Brain pericyte (primary cell): ENCODE results near the gene ASPG.

ENCODE experiments used
- DNase-seq: peaks from one replicate; pipeline ENCODE4 v3.0.0-alpha.2; 2012; ENCODE audit warnings: low read depth, low spot score

ASPG gene

GRCh38 chr14:104116288-104116755, 30.8 kb downstream of the ASPG start:
- no peak for DNase-seq

GRCh38 chr14:104116756-104117340, 31.3 kb downstream of the ASPG start:
- DNase-seq: no peak

DNA sequence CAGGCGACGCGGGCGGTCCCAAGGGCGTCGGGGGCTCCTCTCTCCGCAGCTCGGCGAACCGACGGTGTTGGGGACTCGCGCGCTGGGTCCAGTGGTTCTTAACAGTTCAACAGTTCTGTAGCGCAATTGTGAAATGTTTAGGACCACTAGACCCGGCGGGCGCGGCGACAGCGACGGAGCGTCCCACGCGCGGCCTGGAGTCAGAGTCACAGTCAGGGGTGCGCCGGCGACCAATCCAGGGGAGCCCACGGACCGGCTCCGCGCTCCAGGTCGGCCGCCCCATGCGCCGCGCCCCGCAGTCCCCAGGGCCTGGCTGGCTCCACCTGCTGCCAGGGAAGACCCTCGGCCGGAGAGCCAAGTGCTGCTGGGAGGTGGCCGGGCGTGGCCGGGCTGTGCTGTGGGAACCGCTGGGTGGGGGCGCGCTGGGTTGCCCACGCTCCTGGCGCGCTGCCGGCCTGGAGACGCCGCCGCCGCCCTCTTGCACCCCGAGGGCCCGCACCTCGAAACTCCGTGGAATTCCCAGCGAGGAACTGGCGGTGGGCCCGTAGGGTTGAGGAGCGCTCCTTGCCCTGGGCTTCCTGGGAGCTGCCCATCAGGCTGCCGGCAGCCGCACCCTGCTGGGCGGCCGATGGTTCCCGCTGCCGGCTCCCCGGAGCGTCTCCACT, 32.0 kb downstream of the ASPG start:
- no peak for DNase-seq

DNA sequence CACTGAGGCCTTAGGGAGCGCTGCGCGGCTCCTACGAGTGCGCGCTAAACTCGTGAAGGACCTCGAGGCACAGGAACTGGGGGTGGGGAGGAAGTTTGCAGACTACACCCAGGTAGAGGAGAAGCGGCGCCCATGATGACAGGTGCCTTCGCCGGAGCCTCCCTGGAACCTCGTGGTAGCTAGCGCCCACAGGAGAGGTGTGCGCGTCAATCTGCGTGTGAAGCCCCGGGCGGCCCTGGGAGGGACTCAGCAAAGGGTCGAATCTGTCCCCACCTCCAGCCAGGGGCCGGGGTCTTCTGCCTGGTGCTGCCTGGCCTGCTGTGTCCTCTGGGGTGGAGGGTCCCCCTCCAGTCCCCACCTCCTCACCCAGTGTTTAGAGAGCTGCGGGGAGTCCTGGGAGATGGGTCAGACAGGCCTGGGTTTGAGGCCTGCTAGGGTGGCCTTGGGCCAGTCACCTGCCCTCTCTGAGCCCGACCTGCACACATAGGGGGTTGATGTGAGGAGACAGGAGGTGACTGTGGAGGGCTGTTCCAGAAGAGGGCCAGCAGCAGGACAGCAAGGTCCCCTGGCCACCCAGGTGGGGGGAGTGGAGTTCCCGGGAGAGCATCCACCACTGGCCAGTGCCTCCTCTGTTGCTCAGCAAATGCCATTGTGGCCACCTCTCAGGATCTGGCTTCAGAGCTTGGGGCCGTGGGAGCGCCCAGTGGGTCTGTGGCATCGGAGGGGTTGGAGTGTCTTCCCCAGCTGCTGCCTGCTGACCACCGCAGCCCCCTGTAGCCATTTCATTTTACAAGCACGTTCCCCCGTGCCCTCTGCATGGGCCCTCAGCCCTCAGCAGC, 32.7 kb downstream of the ASPG start:
- no peak for DNase-seq

- DNase-seq: no peak
Observed at GRCh38 chr14:104119119-104119487, 33.6 kb downstream of the ASPG start.

DNA sequence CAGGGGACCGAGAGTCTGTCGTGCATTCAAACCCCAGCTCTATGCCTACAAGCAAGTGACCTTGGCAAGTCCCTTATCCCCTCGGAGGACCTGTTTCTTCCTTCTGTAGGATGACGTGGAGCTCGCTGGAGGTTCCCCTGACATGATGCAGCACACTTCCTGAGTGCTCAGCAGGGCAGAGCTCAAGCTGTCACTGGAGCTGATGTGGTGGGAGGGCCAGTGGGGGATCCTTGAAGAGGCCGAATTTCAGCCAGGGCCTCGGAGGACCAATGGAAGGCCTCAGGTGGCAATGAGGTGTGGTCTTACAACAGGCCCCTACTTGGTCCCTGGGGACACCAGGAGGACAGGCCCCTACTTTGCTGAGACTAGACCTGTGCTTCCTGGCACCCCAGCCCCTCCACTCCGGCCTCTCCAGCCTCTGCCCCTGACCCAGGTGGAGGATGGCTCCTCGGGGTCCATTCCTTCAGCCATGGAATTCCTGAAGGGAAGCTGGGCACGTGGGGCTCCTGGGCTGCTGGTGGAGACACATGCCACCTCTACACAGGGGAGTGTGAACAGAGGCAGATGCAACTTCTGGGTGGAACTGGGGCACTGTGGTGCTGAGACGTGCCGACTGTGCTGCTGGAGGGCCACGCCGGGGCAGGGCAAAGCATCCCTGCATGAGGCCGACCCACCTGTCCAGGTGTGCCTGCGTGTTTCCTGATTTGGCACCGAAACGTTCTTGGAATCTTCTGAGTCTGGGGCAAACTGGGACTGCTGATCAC, 34.2 kb downstream of the ASPG start:
- no peak for DNase-seq

GRCh38 chr14:104120281-104120741, 34.8 kb downstream of the ASPG start:
- DNase-seq: no peak

GRCh38 chr14:104121142-104121541, 35.6 kb downstream of the ASPG start:
- DNase-seq: no peak

- DNase-seq: no peak
Observed at GRCh38 chr14:104123879-104124278, 38.4 kb downstream of the ASPG start.

- DNase-seq: no peak
Observed at GRCh38 chr14:104125011-104125410, 39.5 kb downstream of the ASPG start.

- DNase-seq: no peak
Observed at GRCh38 chr14:104126753-104127152, 41.3 kb downstream of the ASPG start.

DNA sequence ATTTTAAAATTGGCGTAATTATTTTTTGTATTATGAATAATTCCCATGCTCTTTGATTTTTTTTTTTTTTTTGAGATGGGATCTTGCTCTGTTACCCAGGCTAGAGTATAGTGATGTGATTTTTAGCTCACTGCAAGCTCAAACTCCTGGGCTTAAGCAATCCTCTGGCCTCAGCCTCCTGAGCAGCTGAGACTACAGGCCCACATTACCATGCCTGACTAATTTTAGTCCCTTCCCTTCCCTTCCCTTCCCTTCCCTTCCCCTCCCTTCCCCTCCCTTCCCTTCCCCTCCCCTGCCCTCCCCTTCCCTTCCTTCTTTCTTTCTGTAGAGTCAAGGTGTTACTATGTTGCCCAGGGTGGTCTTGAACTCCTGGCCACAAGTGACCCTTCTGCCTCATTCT, 43.5 kb downstream of the ASPG start:
- no peak for DNase-seq

- DNase-seq: no peak
Observed at GRCh38 chr14:104129556-104129955, 44.1 kb downstream of the ASPG start.

DNA sequence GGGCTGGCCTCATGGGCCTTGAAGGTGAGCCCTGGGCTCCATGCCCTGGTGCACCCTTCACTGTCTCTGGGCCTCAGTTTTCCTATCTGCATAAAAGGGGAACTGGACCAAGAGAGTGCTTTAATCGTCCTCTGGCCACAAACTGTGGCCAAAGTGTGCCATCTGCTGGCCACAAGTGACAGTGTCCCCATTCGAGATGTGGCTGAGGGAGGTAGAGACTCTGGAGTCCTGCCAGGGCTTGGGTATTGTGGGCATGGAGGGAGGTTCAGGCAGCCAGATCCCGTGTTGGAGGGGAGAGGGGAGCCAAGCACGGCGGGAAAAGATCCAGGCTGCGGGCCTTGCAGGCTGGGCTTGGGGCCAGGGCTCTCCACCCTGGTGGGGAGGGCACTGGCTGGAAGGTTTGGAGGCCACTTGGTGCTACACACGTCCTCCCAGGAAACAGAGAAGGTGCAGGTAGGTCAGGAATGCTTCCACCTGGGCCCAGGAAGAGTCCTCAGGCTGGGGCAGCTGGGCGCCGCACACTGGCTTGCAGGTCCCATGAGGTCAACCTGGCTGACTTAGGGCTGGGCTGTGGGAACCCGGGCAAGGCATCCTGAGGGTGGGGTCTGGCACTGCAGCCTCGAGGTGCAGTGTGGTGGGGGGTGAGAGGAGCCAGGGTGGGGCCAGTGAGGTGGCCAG, 45.6 kb downstream of the ASPG start:
- no peak for DNase-seq

DNA sequence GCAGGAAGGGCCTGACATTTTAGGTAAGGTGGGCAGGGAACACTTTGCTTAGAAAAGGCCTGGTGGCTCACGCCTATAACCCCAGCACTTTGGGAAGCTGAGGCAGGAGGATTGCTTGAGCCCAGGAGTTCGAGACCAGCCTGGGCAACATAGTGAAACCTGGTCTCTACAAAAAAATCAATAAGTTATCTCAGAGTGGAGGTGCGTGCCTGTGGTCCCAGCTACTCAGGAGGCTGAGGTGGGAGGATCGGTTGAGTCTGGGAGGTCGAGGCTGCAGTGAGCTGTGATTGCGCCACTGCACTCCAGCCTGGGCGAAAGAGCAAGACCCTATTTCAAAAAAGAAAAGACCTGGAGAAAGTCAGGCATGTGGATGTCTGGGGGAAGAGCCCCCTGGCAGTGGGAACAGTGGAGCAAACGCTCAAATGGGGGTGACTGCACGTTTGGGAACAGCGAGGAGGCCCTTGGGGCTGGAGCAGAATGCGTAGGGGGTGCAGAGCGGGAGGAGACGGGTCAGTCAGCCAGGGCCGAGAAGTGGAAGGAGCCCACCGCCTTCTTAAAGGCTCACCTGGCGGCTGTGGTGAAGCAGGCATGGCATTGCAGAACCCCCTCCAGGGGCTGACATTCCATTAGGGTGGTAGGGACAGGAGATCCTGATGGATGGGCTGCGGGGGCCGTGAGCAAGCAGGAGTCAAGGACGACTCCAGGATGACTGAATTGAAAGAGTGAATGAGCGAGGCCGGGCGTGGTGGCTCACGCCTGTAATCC, 46.6 kb downstream of the ASPG start:
- no peak for DNase-seq

DNA sequence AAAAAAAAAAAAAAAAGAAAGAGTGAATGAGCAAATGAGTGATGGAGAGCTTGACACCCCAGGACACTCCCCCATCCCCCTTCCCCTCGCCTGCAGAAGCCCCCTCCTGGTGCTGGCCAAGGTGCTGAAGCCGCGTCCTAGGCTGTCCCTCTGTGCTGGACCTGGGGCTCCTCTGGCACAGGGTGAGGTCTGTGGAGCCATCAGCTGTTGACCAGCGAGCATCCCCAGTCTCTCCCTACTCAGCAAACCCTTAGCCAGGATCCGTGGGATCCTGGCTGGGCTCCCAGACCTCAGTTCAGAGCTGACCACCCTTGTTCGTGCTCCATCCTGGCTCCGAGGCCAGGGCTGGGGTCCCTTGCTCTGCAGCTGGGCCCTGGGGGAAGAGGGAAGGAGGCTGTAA, 47.5 kb downstream of the ASPG start:
- no peak for DNase-seq

- DNase-seq: no peak
Observed at GRCh38 chr14:104133496-104133895, 48.0 kb downstream of the ASPG start.

DNA sequence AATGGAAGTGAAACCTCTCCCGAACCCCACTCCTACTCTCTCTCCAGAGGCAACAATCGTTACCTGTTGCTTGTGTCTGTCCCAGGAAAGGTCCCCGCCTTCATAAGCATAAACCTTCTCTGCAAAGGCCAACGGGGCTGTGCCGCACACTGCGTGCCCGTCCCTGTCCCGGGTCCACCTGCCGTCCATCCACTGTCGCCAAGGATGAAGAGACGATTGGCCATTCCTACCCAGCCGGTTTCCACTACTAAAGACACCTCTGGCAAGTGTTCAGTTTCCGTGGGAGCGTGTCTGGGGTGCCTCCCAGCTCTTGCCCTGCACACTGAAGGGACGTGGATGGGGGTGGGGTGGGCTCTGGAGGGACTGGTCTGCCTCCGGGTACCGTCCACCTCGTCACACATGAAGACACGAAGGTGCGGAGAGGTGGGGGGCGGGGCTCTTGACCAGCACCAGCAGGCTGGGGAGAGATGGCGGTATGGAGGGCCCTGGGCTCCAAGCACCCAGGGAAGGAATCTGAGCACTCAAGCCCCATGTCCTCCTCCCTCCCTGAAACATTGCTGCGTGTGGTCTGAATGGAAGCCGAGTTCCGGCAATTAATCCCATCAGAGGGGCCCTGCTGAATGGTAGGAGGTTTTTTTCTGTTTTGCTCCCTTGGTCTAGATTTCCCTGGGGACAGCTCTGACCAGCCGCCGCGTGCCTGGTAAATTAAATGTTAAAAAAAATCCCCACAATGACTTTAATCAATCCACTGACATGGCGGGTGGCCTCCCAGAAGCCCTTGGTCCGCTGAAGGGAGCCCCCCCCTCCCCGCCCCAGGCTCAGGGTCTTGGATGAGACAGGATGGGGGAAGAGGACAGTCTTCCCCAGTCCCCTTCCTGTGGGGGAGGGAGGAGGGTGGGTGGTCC, 48.8 kb downstream of the ASPG start:
- DNase-seq: no peak

GRCh38 chr14:104135121-104135903, 49.8 kb downstream of the ASPG start:
- DNase-seq: no peak
